HepG2 (cell line): ENCODE results near the gene BCORL1. TPM values are rescaled to one million over a fixed set of nuclear protein-coding genes. Genes with fewer than 3 reads are reported as not detected.
A peak's percentile ranks its signal among the peaks of the same experiment; 100 is the strongest.

Experiments
- CBFB ChIP-seq: sonication (generic); formaldehyde crosslinking; IDR thresholded peaks from 2 replicates; pipeline ENCODE4 v1.4.0; 2020; ENCODE audit warnings: missing genetic modification reagents
- CREM ChIP-seq, 2 experiments: sonication (generic) in 1 of 2; formaldehyde crosslinking in 1 of 2; IDR thresholded peaks; 2 replicates each; pipeline versions ENCODE4 v1.4.0 to v1.6.1; 2016 to 2020; ENCODE audit warnings: antibody characterized with exemption in 1 of 2, mild to moderate bottlenecking in 1 of 2, missing genetic modification reagents in 1 of 2
- MEF2D ChIP-seq: sonication (generic); formaldehyde crosslinking; IDR thresholded peaks from 2 replicates; pipeline ENCODE4 v1.5.1; 2020; ENCODE audit warnings: mild to moderate bottlenecking, missing genetic modification reagents
- MYC ChIP-seq: sonication (generic); formaldehyde crosslinking; IDR thresholded peaks from 2 replicates; pipeline ENCODE4 v1.9.0; 2021; ENCODE audit warnings: missing genetic modification reagents, borderline replicate concordance
- NFE2 ChIP-seq: sonication (generic); formaldehyde crosslinking; IDR thresholded peaks from 2 replicates; pipeline ENCODE4 v1.4.0; 2020; ENCODE audit warnings: missing genetic modification reagents
- RBM39 ChIP-seq: fragments of 200-400 bp; formaldehyde crosslinking; IDR thresholded peaks from one replicate; pipeline ENCODE4 v1.6.1; 2018; ENCODE audit warnings: antibody characterized with exemption, mild to moderate bottlenecking, low read depth, low read length; ENCODE audit not compliant: poor library complexity, severe bottlenecking
- SIN3A ChIP-seq: IDR thresholded peaks from 2 replicates; pipeline ENCODE4 v1.6.1; 2011; ENCODE audit warnings: low read depth, mild to moderate bottlenecking, control low read depth, low read length, borderline replicate concordance
- SUZ12 ChIP-seq: fragments of 150-350 bp; IDR thresholded peaks from 2 replicates; pipeline ENCODE4 v1.6.1; 2014; ENCODE audit warnings: low read depth, low read length
- TAF1 ChIP-seq: sonication (generic); formaldehyde crosslinking; IDR thresholded peaks from 2 replicates; pipeline ENCODE4 v1.4.0; 2020; ENCODE audit warnings: missing genetic modification reagents
- ZFY ChIP-seq: sonication (generic); formaldehyde crosslinking; IDR thresholded peaks from 2 replicates; pipeline ENCODE4 v1.4.0; 2020; ENCODE audit warnings: missing genetic modification reagents
- polyA plus RNA-seq, 8 experiments: library from polyadenylated mRNA; depleted of rRNA in 3 of 8; stranded (reverse) in 7 of 8; unstranded in 1 of 8; fragments of >200 nt; fragmentation: Illumina TruSeq in 4 of 8; extraction: Trizol in 4 of 8; gene quantifications; 2 replicates each; pipeline versions ENCODE4 v1.2.1 to v1.2.3, GENCODE V29; 2011 to 2016; ENCODE audit warnings: low read depth in 4 of 8, missing spikeins in 1 of 8, mixed read lengths in 1 of 8; ENCODE audit not compliant: insufficient read depth in 1 of 8
- total RNA-seq, 5 experiments: library from RNA; depleted of rRNA; stranded (reverse); fragments of >200 nt; fragmentation: Illumina TruSeq; extraction: Trizol; gene quantifications; 2 replicates each; pipeline ENCODE4 v1.2.3, GENCODE V29; 2016; ENCODE audit warnings: low read depth in 1 of 5
- TF ChIP-seq, protein P1 (sequence below): sonication (generic); formaldehyde crosslinking; IDR thresholded peaks from 2 replicates; pipeline ENCODE4 v1.9.0; 2021; ENCODE audit warnings: mild to moderate bottlenecking, missing genetic modification reagents
- TF ChIP-seq, protein P2 (sequence below), 2 experiments: fragments of 450-650 bp in 1 of 2; sonication (generic) in 1 of 2; formaldehyde crosslinking in 1 of 2; IDR thresholded peaks; 2 replicates each; pipeline versions ENCODE4 v1.6.1 to v1.8.0; 2016 to 2022; ENCODE audit warnings: antibody characterized with exemption in 1 of 2, mild to moderate bottlenecking in 1 of 2, missing genetic modification reagents in 1 of 2

BCORL1 gene
- total and polyA plus RNA-seq, 2 of the 13 experiments (the other 11 are each of a cell fraction or from before 2014, with no cell fraction given): 0.67 to 1.4 TPM

DNA sequence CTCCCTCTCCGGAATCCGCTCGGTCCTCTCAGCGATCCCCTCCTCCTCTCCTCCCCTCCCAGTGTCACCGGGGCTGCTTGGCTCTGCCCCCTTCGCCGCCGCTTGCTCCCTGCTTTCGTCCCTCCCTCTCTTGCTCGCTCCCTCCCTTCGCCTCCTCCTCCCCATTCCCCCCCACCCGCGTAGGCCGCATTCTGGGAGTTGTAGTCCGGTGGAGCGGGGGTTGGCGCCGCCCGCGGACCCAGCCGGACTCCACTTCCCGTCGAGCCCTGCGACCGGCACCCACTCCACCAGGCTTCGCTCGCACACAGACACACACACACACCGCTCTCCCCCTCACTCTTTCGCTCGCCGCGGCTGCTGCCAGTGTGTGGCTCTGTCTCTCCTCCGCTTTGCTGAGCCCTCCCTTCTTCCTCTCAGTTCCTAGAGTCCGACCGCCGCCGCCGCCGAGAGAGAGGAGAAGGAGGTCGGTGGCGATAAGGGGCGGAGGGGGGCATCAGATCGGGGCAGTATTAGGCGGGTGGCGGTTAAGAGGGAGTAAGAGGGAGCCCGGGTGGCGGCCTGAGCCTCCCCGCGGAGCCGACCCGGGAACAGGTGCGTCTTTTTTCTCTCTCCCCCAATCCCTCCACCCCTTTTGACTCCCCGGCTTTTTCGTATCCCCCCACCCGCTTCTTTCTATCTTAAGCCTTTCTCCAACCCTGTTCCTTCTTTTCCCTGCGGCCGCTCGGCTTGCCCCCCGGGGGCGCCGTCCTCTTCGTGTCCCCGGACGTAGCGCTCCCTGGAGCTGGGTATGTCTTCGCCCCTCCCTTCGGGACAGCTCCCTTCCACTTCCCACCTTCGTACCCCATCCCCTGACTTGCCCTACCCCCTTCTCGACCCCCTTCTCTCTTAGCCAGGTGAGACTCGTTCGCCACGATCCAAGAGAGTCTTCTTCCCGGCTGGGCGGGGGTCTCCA lies at the start of gene BCORL1 (continued):
- TF ChIP-seq MYC (CRISPR knock-in tag) (peak; percentile 30; the same call in 1 of the 2 replicates), NFE2 (CRISPR knock-in tag) (no peak), SUZ12 (peak; percentile 54; the same call in 1 of the 2 replicates), TAF1 (CRISPR knock-in tag) (peak; percentile 78), MEF2D (CRISPR knock-in tag) (no peak), SIN3A (no peak; the same call in 1 of the 2 replicates), ZFY (CRISPR knock-in tag) (peak; percentile 50; the same call in 1 of the 2 replicates), RBM39 (peak; percentile 54), CBFB (CRISPR knock-in tag) (0 out of 2 replicates have a peak, but pooled peaks have one; percentile 30), CREM (IDR thresholded peaks at IDR 0.05) (peak; percentile 78), CREM (CRISPR knock-in tag; IDR thresholded peaks at IDR 0.05) (no peak)
- TF ChIP-seq, protein P1, sequence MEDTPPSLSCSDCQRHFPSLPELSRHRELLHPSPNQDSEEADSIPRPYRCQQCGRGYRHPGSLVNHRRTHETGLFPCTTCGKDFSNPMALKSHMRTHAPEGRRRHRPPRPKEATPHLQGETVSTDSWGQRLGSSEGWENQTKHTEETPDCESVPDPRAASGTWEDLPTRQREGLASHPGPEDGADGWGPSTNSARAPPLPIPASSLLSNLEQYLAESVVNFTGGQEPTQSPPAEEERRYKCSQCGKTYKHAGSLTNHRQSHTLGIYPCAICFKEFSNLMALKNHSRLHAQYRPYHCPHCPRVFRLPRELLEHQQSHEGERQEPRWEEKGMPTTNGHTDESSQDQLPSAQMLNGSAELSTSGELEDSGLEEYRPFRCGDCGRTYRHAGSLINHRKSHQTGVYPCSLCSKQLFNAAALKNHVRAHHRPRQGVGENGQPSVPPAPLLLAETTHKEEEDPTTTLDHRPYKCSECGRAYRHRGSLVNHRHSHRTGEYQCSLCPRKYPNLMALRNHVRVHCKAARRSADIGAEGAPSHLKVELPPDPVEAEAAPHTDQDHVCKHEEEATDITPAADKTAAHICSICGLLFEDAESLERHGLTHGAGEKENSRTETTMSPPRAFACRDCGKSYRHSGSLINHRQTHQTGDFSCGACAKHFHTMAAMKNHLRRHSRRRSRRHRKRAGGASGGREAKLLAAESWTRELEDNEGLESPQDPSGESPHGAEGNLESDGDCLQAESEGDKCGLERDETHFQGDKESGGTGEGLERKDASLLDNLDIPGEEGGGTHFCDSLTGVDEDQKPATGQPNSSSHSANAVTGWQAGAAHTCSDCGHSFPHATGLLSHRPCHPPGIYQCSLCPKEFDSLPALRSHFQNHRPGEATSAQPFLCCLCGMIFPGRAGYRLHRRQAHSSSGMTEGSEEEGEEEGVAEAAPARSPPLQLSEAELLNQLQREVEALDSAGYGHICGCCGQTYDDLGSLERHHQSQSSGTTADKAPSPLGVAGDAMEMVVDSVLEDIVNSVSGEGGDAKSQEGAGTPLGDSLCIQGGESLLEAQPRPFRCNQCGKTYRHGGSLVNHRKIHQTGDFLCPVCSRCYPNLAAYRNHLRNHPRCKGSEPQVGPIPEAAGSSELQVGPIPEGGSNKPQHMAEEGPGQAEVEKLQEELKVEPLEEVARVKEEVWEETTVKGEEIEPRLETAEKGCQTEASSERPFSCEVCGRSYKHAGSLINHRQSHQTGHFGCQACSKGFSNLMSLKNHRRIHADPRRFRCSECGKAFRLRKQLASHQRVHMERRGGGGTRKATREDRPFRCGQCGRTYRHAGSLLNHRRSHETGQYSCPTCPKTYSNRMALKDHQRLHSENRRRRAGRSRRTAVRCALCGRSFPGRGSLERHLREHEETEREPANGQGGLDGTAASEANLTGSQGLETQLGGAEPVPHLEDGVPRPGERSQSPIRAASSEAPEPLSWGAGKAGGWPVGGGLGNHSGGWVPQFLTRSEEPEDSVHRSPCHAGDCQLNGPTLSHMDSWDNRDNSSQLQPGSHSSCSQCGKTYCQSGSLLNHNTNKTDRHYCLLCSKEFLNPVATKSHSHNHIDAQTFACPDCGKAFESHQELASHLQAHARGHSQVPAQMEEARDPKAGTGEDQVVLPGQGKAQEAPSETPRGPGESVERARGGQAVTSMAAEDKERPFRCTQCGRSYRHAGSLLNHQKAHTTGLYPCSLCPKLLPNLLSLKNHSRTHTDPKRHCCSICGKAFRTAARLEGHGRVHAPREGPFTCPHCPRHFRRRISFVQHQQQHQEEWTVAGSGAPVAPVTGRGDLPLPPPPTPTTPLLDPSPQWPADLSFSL (CRISPR knock-in tag): peak; percentile 81
- TF ChIP-seq, protein P2, sequence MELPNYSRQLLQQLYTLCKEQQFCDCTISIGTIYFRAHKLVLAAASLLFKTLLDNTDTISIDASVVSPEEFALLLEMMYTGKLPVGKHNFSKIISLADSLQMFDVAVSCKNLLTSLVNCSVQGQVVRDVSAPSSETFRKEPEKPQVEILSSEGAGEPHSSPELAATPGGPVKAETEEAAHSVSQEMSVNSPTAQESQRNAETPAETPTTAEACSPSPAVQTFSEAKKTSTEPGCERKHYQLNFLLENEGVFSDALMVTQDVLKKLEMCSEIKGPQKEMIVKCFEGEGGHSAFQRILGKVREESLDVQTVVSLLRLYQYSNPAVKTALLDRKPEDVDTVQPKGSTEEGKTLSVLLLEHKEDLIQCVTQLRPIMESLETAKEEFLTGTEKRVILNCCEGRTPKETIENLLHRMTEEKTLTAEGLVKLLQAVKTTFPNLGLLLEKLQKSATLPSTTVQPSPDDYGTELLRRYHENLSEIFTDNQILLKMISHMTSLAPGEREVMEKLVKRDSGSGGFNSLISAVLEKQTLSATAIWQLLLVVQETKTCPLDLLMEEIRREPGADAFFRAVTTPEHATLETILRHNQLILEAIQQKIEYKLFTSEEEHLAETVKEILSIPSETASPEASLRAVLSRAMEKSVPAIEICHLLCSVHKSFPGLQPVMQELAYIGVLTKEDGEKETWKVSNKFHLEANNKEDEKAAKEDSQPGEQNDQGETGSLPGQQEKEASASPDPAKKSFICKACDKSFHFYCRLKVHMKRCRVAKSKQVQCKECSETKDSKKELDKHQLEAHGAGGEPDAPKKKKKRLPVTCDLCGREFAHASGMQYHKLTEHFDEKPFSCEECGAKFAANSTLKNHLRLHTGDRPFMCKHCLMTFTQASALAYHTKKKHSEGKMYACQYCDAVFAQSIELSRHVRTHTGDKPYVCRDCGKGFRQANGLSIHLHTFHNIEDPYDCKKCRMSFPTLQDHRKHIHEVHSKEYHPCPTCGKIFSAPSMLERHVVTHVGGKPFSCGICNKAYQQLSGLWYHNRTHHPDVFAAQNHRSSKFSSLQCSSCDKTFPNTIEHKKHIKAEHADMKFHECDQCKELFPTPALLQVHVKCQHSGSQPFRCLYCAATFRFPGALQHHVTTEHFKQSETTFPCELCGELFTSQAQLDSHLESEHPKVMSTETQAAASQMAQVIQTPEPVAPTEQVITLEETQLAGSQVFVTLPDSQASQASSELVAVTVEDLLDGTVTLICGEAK (IDR thresholded peaks at IDR 0.05): no peak
- TF ChIP-seq, protein P2 (CRISPR knock-in tag; IDR thresholded peaks at IDR 0.05): no peak; the same call in 1 of the 2 replicates
